ENCODE results near the gene CXCL1.

Gene CXCL1

GRCh38 chr4:73869130-73870055 lies at the start of gene CXCL1:
CXCL1 (plus strand) TSS chr4:73869393; CDS start chr4:73869471, 78 bp downstream.
- DNase-seq (ENCODE audit: low read depth in 2 of 2): no peak

DNA sequence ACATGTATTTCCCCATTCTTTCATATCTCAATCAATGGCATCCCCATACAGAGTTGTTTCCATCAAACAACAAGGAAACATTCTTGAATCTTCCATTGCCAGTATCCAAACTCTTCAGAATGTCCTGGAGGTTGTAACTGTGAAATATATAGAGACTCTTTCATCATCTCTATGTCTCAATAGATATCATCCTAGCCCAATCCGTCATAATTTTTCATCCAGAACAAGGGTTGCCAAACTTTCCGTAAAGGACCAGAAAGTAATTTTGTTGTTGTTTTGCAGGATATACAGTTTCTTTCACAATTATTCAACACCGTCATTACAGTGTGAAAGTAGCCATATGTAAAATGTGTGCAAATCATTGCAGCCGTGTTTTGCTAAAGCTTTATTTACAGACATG lies 47.9 kb upstream of the CXCL1 start:
- no peak for DNase-seq (ENCODE audit: low read depth in 2 of 2)

- DNase-seq (ENCODE audit: low read depth in 2 of 2): no peak
Measured at GRCh38 chr4:73822389-73822788, 46.8 kb upstream of the CXCL1 start.

DNA sequence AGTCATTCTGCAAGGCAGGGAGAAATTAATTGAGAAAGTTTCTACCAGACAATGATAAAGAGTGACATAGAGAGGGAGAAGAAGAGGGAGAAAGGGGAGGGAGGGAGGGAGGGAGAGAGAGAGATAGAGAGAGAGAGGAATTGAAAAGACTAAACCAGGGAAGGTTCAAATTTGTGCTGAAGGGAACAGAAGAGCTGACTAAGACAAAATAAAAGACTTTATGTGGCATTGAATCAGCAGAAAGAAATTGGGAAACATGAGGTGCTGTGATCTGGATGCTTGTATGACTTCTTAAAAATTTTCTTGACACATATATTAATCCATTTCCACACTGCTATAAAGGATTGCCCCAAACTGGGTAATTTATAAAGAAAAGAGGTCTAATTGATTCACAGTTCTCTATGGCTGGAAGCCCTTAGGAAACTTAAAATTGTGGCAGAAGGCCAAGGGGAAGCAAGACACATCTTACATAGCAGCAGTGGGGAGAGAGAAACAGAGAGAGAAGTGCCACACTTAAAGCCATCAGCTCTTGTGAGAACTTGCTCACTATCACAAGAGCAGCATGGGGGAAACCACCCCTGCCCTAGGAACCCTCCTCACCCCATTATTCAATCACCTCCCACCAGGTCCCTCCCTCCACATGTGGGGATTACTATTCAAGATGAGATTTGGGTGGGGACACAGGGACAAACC lies 46.2 kb upstream of the CXCL1 start:
- no peak for DNase-seq (ENCODE audit: low read depth in 2 of 2)

DNA sequence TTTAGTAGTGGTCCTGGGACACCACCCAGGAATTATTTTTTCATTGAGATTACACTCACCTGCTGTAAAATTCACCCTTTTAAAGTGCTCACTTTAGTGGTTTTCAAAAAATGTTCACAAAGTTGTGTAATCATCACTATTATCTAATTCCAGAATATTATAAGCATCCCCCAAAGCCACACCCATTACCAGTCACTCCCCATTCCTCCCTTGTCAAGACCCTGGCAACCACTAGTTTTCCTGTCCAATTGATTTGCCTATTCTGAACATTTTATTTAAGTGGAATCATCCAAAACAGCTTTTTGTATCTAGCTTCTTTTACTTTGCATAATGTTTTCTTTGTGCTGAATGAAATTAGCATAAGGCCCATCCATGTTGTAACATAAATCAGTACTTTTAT lies 45.4 kb upstream of the CXCL1 start:
- DNase-seq (ENCODE audit: low read depth in 2 of 2): no peak

GRCh38 chr4:73828956-73829355 lies 40.2 kb upstream of the CXCL1 start:
- DNase-seq (ENCODE audit: low read depth in 2 of 2): no peak

DNA sequence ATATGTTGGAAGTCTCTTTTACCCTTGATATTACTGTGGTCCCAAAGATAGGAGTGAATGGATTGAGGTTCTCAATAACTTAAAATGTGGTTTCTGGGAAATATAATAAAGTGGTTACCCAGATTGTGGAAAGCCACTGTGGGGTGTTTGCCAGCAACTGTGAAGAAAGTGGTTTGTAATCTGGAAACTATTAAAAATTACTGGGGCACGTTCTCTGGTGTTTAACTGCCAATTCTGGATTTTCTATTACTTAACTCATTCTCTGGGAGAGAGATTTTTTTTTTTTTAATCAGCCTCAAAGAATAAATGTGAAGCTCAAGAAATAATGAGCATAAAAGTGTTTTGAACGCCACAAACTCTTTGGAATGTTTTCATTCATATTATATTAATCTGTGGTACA lies 37.6 kb upstream of the CXCL1 start:
- DNase-seq (ENCODE audit: low read depth in 2 of 2): peak; percentile 70 to 75

DNA sequence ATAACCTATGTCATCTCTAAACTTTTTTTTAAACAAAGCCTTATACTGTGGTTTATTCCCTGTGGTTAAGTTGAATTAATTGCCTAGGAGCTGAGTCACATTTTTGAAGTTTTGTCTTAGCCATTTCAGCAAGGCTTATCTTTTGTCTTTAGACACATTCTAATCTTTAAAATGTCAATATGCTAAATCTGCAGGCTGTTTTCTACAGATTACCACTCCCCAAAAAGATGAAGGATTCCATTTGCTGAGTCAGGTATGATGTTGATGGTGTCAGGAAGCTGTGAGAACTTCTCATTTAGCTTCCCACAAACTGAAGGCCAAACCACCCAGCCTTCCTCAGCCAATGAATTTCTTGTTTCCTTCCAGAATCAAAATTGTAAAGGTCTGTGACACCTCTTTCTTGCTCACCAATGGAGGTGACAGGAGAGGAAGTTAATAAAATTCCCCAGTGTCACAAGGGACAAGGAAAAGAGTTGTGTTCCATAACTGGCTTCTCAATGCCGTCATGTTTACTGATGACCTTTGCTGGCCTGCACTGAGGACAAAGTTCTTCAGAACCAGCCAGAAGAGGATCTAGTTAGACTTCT lies 36.4 kb upstream of the CXCL1 start:
- DNase-seq (ENCODE audit: low read depth in 2 of 2): peak; percentile 51 to 69

DNA sequence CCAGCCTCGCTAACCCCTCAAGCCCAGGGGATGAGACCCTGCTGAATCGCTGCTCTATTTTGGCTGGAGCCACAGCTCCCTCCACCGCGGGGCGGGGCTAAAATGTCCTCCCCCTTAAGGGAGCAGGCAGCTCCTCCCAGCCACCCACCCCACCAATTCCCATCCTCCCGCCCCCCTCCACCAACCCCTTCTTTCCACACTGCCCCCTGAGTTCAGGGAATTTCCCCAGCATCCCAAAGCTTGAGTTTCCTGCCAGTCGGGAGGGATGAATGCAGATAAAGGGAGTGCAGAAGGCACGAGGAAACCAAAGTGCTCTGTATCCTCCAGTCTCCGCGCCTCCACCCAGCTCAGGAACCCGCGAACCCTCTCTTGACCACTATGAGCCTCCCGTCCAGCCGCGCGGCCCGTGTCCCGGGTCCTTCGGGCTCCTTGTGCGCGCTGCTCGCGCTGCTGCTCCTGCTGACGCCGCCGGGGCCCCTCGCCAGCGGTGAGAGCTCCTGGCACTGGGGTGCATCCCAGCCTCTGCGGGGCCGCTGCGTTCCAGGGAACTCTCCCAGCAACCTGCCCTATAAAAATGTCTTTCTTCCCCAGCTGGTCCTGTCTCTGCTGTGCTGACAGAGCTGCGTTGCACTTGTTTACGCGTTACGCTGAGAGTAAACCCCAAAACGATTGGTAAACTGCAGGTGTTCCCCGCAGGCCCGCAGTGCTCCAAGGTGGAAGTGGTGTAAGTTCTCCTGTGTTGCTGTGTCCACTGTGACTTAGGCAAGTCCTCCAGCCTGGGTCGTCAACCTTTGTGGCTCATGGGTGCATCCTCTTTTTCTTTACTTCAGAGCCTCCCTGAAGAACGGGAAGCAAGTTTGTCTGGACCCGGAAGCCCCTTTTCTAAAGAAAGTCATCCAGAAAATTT lies 32.6 kb upstream of the CXCL1 start, which contains the start of gene CXCL6:
TSS of gene CXCL6 (plus strand) at position 306 of the 907 bp plus-strand sequence. CDS start at position 379, 73 bp downstream.
- no peak for DNase-seq (ENCODE audit: low read depth in 2 of 2)

DNA sequence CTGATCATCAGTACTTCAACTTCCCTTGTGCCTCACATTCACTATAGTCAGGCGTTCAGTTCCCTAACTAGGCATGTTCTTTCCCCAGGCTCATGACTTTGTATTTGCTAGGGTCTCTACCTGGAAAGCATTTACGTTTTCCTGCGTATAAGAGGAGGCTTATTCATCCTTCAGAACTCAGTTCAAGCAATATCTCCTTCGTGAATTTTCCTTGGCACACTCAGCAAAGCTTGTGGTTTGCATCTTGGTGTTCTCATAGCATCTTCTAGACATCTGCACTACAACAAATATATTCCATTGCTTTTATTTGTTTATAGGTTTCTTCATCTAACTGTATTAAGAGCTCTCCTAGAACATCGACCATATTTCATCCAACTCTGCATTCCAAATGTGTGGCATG lies 30.1 kb upstream of the CXCL1 start:
- DNase-seq (ENCODE audit: low read depth in 2 of 2): no peak

- no peak for DNase-seq (ENCODE audit: low read depth in 2 of 2)
Measured at GRCh38 chr4:73839715-73840114, 29.5 kb upstream of the CXCL1 start.

DNA sequence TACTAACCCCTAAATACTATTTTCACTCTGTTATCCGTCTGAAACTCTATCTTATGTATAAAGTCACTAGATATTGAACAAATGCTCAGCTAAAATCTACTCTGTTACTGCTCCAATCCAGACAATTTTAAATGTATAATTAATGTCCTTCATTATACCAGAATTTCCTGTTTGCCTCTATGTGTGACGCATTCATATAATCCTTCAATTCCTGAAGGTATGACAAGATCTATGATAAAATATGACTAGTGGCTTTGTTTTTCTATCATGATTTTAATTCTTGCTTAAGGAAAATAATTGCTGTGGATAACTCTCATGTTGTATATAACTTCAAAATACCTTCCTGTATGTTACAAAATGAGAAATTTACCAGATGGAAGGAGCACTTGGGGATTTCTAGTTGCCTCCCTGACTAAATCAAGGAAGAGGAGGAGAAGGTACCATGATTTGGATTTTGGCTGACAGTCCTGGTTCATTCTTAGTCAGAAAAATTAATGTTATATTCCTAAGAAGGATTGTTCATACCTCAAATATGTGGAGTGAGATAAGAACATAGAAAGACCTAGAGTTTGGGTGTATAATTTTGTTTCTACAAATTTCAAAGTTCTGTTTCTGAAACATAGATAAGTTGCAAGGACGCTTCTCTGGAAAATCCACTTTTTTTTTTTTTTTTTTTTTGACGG lies 27.8 kb upstream of the CXCL1 start:
- no peak for DNase-seq (ENCODE audit: low read depth in 2 of 2)

- DNase-seq (ENCODE audit: low read depth in 2 of 2): no peak
Measured at GRCh38 chr4:73842696-73843095, 26.5 kb upstream of the CXCL1 start.

DNA sequence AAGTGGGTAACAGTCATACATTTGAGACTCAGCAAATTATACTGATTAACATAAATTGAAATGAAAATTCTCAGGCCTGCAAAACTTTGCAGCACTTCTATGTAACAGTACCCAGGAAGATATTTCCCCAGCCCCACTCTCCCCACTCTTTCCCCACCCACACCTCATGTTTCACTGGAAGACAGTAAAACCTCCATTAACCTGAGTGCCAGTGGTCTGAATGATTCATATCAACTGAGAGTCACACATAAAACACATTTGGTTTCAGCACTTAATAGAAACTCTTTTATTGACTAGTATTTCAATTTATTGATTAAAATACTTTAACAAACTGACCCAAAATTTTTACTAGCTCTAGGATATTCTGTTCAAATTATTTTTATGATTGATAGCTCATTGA lies 25.8 kb upstream of the CXCL1 start:
- no peak for DNase-seq (ENCODE audit: low read depth in 2 of 2)

DNA sequence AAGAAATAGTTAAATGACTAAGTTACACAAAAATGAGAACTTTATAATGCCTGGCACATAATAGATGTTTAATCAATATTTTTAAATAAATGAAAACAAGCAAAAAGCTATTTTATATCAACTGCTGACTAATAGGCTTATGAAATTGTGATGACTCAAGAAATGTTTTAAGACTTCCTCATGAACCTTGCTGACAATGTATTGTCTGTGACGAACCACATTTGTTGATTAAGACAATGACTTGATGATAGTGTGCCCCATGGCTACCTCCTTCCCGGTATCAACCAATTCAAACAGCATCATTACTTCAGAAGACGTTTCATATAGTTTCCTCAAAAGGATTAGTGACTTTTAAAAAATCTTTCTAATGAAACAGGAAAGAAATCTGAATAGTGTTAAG lies 24.8 kb upstream of the CXCL1 start:
- no peak for DNase-seq (ENCODE audit: low read depth in 2 of 2)

GRCh38 chr4:73844806-73845205 lies 24.4 kb upstream of the CXCL1 start:
- no peak for DNase-seq (ENCODE audit: low read depth in 2 of 2)

- no peak for DNase-seq (ENCODE audit: low read depth in 2 of 2)
Measured at GRCh38 chr4:73847526-73848182, 21.5 kb upstream of the CXCL1 start.

GRCh38 chr4:73848183-73848777 lies 20.9 kb upstream of the CXCL1 start:
- DNase-seq (ENCODE audit: low read depth in 2 of 2): no peak

- no peak for DNase-seq (ENCODE audit: low read depth in 2 of 2)
Measured at GRCh38 chr4:73850261-73850970, 18.8 kb upstream of the CXCL1 start.
